Stimulated activated CD8-positive, alpha-beta memory T cell treated with anti-CD3 and anti-CD28 coated beads, Interleukin-15, amount 100 ng/mL, for 1 hour (primary cell): Measurements from ENCODE around the gene ATG3.
"Not testable (repeated sequence)": the region's sequence is repeated elsewhere in the genome, so short reads cannot be mapped to it uniquely, and the experiment has no call there.

Experiments used
- DNase-seq: peaks from one replicate; pipeline ENCODE4 v3.0.0-alpha.2; 2020; ENCODE audit warnings: low read depth

The ATG3 gene

DNA sequence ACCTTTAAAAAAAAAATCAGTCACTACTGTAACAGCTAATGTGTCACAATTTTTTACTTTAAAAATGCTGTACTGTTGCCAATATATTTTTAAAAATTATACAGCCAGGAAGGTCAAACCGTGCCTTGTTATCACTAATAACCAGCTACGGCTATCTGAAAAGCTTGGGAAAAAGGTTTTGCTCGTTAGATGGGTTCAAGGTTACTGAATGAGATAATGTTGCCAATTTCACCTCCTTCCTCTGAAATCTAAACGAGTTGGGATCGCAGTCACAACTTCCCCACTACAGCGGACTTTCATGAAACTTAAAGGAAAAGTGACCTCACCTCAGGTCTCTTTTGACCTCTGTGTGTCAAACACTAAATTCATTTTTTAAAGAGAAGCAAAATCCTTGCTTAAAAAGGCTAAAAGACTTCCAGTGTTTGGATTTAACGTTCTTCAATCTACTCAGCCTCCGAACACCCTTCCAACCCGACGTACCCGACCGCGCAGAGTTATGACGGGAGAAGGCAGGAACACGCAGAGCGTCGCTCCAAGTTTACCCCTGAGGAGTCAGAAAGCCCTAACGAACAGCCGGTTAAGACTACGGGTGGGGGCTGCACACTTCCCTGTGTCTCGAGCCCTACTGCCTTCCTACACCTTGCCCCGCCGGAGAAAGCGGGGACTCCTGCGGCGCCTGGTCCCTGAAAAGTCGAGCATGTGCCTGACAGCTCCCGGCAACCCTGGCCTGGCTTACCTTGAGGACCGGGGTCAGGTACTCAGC is 860 bp downstream of the ATG3 start:
- peak; percentile 44 for DNase-seq

GRCh38 chr3:112560307-112560706 is 1.5 kb downstream of the ATG3 start:
- DNase-seq: no peak

GRCh38 chr3:112557976-112558375 is 3.8 kb downstream of the ATG3 start:
- DNase-seq: no peak

DNA sequence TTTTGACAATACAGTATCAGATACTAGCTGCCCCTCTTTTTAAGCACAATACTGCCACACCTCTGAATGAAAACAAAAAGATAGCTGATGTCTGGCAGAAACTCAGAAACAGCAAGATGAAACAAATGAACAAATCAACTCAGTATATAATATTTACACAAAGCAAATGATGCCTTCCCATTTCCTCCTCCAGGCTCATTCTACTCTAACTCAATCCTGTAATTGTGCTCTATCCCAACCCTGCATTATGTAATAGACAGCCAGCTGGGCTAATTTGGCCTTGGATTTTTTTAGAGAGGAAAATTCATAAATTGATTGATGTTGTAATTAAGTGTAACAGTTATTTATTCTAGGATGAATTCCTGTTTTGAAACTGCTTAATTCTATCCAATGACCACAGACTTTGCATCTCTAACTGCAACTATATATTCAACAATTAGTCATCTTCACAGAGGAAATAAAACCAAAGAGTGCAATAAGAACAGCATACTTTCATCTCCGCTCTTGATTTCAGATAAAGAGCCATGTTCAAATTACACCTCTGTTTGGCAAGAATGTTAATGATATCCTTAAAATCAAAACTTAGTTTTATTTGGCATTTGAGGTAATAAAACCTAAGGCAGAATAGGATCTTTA is 6.1 kb downstream of the ATG3 start:
- DNase-seq: no peak

- no peak for DNase-seq
These were observed 10.9 kb downstream of the ATG3 start for GRCh38 chr3:112550859-112551258.

- DNase-seq: no peak
These were observed 15.5 kb downstream of the ATG3 start for GRCh38 chr3:112546216-112546759.

DNA sequence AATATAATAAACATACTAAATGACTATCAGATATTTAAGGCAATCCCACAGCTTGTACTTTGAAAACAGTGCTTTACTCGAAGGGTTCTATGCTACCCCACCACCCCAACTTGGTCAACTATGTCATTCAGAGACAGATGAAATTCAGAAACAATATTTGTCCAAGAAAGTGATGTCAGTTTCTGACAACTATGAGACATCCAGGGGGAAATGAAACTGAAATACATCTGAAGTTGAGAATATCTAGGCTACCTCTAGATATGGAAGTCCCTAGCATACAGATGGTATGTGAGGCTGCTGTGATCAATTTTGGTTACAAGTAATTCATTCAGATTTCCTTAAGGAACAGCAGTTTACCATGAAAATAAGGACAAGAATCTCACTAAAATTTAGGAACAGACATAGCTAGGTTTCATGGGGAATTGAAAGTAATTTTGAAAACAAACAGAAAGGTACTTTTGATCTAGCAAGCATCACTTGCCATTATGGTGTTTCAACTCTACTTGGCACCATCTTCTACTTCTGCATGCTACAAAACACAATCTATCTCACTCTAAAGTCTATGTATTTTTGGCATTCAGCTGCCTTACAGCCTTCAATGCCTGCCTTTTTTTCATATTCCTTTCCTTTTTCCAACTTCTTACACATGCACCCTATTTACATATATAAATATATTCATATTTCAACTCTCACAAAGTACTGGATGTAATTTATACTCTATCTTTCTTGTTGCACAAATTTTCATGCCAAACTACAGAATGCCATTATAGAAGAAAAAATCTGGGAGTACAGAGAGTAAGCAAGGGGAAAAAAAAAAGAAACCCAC is 21.7 kb downstream of the ATG3 start:
- DNase-seq: no peak

DNA sequence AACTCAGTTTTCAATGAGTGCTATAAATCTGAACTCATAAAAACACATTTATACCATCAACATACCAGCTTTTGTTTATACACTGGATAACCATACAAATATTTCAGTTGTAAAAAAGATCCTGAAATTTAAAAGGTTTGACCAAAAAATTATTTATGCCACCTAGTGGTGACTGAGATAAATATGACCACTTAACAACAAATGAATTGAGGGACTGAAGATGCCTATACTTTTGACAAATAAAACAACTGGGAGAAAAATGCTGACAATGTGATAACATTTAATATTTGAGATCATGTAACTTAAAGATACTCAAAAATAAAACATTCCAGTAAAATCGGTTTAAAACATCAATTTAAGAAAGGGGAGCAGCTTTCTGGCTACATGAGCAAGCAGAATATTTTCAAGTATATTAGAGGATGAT is 30.4 kb downstream of the ATG3 start:
- no peak for DNase-seq

DNA sequence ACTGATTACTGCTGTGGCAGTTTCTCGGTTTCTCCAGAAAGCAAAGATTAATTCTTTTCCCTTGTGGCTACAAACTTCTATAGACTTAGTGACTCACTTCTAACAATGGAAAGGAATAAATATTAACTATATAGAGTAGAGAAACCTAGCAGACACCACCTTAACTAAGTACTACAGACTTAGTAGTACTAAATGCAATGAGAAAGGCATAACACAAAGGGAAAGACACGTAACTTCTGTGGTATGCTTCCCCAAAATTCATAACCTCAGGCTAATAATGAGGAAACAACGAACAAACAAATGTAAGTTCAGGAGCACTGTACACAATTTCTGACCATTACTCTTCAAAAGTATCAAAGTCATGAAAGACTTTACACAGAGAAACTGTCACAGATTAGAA is 31.2 kb downstream of the ATG3 start:
- DNase-seq: no peak

GRCh38 chr3:112524127-112524526 is 37.6 kb downstream of the ATG3 start:
- not testable (repeated sequence) for DNase-seq

GRCh38 chr3:112519424-112520001 is 42.2 kb downstream of the ATG3 start:
- no peak for DNase-seq

DNA sequence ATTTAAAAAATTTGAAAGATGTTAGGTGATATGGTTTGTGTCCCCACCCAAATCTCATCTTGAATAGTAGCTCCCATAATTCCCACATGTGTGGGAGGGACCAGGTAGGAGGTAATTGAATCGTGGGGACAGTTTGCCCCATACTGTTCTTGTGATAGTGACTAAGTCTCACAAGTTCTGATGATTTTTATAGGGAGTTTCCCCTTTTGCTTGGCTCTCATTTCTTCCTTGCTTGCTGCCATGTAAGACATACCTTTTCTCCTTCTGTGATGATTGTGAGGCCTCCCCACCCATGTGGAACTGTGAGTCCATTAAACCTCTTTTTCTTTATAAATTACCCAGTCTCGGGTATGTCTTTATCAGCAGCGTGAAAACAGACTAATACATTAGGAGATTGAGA is 42.8 kb downstream of the ATG3 start:
- not testable (repeated sequence) for DNase-seq

DNA sequence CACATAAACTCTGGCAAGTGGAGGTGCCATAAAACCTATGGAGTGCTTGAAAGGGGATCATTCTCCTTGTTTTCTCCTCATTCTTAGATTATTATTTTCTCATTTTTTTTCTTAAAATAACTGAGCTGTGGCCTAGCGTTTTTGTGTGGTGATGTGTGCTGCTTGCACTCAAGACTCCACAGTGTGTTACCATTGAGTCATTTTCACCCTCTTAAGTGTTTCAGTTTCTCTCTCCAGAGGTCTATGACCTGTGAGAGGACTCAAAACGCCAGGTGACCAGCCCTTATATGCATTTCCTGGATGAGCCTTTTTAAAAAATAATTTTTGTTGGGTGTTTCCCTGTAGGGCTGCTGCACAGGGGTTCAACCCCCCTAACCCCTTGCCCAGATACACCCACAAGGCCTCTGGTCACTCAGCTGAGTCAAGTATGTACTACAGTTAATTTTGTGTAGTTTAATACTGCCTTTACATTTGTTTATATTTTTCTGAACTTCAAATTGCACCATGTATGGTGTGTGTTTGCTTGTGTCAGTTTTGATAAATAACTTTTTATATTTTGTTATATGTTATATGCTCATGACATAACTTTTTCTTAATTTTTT is 47.1 kb downstream of the ATG3 start:
- no peak for DNase-seq

GRCh38 chr3:112512320-112512719 is 49.4 kb downstream of the ATG3 start:
- no peak for DNase-seq

DNA sequence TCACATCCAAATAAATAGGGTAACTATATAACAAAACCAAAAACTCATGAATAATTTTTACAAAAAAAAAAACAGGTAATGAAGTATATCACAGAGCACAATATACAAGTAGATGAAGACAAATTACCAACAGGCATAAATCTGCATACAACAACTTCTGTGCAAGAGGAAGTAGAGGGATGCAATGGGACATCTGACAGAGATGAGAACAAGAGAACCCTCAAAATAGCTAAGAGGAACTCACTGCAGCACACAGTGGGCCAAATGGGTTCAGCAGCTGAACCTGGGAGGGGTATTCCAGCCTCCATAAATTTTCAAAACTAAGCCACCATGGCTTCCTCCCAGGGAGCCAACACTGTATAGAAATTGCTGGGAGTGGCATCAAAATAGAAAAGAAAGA is 52.9 kb downstream of the ATG3 start:
- no peak for DNase-seq

- DNase-seq: no peak
These were observed 53.5 kb downstream of the ATG3 start for GRCh38 chr3:112508261-112508660.

GRCh38 chr3:112505907-112506306 is 55.9 kb downstream of the ATG3 start:
- no peak for DNase-seq

DNA sequence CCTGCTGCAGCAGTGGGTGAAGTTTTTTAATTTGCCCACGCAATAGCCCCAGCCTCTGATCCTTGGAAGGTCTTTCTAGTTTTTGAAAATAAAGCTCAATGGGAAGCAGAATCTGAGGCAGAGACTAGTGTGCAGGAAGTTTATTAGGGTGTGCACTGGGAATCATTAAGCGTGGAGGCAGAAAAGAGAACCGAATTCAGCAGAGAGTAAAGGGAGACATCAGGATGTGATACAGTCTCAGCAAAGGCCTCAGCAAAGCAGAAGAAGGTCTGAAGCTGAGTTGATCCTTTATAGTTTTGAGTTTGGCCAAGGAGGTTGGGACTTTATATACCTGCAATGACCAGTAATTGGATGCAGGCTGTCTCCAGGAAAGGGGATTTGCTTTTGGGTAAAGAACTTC is 57.6 kb downstream of the ATG3 start:
- no peak for DNase-seq

GRCh38 chr3:112503304-112503972 is 58.3 kb downstream of the ATG3 start:
- no peak for DNase-seq

DNA sequence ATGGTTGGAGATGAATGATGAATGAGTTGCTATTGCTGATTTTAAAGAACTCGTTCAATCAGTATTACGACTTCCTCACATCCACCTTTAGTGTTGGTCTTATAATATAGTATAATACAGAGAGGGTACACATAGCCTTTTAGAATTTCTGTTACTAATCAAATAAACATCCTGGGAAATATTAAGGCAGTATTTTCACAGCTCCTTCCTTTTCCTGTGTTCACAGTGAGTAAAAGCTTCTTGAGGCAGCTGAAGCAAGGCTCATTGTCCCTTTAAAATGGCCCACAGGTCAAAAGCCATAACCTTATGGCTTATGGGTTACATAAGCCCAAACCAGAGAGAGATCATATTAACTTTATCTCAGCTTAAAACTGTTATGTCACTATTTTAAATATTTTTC is 61.1 kb downstream of the ATG3 start:
- DNase-seq: no peak
